ENCODE measurements around the gene APOC3. TPM values are rescaled to one million over a fixed set of nuclear protein-coding genes. Genes with fewer than 3 reads are reported as not detected.

The APOC3 gene
- total RNA-seq = not detected

DNA sequence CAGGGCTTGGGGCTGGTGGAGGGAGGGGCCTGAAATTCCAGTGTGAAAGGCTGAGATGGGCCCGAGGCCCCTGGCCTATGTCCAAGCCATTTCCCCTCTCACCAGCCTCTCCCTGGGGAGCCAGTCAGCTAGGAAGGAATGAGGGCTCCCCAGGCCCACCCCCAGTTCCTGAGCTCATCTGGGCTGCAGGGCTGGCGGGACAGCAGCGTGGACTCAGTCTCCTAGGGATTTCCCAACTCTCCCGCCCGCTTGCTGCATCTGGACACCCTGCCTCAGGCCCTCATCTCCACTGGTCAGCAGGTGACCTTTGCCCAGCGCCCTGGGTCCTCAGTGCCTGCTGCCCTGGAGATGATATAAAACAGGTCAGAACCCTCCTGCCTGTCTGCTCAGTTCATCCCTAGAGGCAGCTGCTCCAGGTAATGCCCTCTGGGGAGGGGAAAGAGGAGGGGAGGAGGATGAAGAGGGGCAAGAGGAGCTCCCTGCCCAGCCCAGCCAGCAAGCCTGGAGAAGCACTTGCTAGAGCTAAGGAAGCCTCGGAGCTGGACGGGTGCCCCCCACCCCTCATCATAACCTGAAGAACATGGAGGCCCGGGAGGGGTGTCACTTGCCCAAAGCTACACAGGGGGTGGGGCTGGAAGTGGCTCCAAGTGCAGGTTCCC is at the start of gene APOC3:
Gene APOC3, plus strand, starts transcription at position 383 of the 659 bp plus-strand sequence. CDS start 676 bp downstream, outside the sequence.
- H3K9ac ChIP-seq (ENCODE audit: low read depth in 1 of 3, low read length in 3 of 3) = no peak within 1 kb of the TSS
- H3K27me3 ChIP-seq (ENCODE audit: control insufficient read depth in 3 of 3, insufficient read depth in 3 of 3, low read length in 3 of 3) = peaks cover 0 to 2% (median 0%) of the 10 kb centered on the region in 3 donors
- H3K4me3 ChIP-seq (ENCODE audit: low read length in 3 of 3) = no peak within 1 kb of the TSS
- H3K9me3 ChIP-seq (ENCODE audit: control insufficient read depth in 3 of 3, low read length in 3 of 3) = no peaks in the 10 kb centered on the region
- H3K4me1 ChIP-seq (ENCODE audit: control insufficient read depth in 3 of 3, insufficient read depth in 3 of 3, low read length in 3 of 3) = peaks cover 0 to 1% (median under 1%) of the 10 kb centered on the region in 3 donors
- no peak within 1 kb of the TSS for H3K27ac ChIP-seq (ENCODE audit: low read depth, low read length)
- H3K36me3 ChIP-seq (ENCODE audit: control insufficient read depth in 3 of 3, insufficient read depth in 3 of 3, low read length in 3 of 3) = no peaks in the 10 kb centered on the region

DNA sequence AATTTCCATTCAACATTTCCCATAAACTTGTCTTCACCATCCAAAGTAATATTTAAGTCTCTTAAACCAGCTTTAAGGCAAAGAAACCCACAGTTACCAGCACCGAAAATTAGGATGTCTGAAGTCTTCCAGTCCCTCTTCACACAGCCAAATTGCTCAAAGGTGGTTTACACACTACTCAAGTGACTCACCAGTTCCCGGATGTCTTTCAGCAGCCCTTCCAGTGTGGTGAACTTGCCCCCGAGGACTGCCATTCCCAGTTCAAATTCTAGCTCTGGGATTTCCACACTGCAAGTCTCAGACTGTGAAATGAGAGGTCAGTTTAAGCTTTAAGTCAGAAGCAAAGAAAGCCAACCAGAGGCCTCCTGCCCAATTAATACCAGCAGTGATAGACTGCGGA is 47.0 kb upstream of the APOC3 start:
- Histone ChIP-seq H3K27ac (ENCODE audit: low read depth, low read length) (no peak overlapping the region), H3K4me3 (ENCODE audit: low read length in 3 of 3) (no peak overlapping the region), H3K4me1 (ENCODE audit: control insufficient read depth in 3 of 3, insufficient read depth in 3 of 3, low read length in 3 of 3) (peaks cover 8 to 12% (median 8%) of the 10 kb centered on the region in 3 donors), H3K9ac (ENCODE audit: low read depth in 1 of 3, low read length in 3 of 3) (no peak overlapping the region), H3K36me3 (ENCODE audit: control insufficient read depth in 3 of 3, insufficient read depth in 3 of 3, low read length in 3 of 3) (peaks cover 55 to 72% (median 72%) of the 10 kb centered on the region in 3 donors), H3K27me3 (ENCODE audit: control insufficient read depth in 3 of 3, insufficient read depth in 3 of 3, low read length in 3 of 3) (no peaks in the 10 kb centered on the region), H3K9me3 (ENCODE audit: control insufficient read depth in 3 of 3, low read length in 3 of 3) (no peaks in the 10 kb centered on the region)

DNA sequence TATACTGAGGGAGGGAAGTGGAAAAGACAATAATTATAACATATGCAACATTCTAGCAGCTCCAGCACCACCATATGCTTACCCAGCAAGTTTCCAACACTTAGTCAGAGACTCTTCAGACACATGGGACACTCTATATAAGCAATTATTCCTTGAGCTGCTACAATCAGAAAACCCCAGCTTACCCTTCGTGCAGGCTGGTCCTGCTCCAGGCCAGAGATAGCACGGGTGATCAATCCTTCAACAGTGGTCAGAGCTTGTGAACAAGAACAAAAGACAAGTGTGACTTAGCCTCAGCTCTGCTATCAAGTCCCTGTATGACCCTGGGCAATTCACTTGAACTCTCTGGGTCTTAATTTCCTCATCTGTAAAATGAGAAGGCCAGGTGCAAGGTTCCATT is 43.4 kb upstream of the APOC3 start:
- H3K4me3 ChIP-seq (ENCODE audit: low read length in 3 of 3) = no peak overlapping the region
- H3K36me3 ChIP-seq (ENCODE audit: control insufficient read depth in 3 of 3, insufficient read depth in 3 of 3, low read length in 3 of 3) = peaks cover 33 to 44% (median 41%) of the 10 kb centered on the region in 3 donors
- H3K9ac ChIP-seq (ENCODE audit: low read depth in 1 of 3, low read length in 3 of 3) = no peak overlapping the region

DNA sequence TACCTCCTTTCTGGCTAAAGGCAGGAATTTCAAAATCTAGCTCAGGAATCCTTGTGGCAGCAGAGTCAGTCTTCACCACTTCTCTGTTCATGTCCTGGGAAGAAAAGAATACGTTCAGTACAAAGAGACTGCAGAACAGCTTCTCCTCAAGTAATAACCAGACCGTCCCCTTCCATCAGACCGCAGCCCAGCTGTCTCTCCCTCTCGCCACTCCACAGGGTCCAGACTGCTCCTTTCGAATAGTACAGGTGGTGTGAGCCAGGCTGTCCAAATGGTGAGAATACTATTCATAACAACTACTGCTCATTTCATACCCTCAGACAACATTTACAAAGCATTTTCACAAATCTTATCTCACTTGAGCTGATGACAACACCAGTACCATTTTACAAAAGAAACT is 42.7 kb upstream of the APOC3 start:
- Histone ChIP-seq H3K9me3 (ENCODE audit: control insufficient read depth in 3 of 3, low read length in 3 of 3) (no peaks in the 10 kb centered on the region), H3K4me1 (ENCODE audit: control insufficient read depth in 3 of 3, insufficient read depth in 3 of 3, low read length in 3 of 3) (peaks cover 20 to 29% (median 21%) of the 10 kb centered on the region in 3 donors), H3K27ac (ENCODE audit: low read depth, low read length) (no peak overlapping the region), H3K4me3 (ENCODE audit: low read length in 3 of 3) (peak overlapping the region; percentile 82 to 87 (median 87)), H3K9ac (ENCODE audit: low read depth in 1 of 3, low read length in 3 of 3) (peak overlapping the region; percentile 80 to 90 (median 85)), H3K36me3 (ENCODE audit: control insufficient read depth in 3 of 3, insufficient read depth in 3 of 3, low read length in 3 of 3) (peaks cover 32 to 40% (median 39%) of the 10 kb centered on the region in 3 donors), H3K27me3 (ENCODE audit: control insufficient read depth in 3 of 3, insufficient read depth in 3 of 3, low read length in 3 of 3) (peaks cover 0 to 3% (median 0%) of the 10 kb centered on the region in 3 donors)

More for the DNA sequence above, 43.4 kb upstream of the APOC3 start:
- Histone ChIP-seq H3K4me1 (ENCODE audit: control insufficient read depth in 3 of 3, insufficient read depth in 3 of 3, low read length in 3 of 3) (peaks cover 16 to 24% (median 18%) of the 10 kb centered on the region in 3 donors), H3K27ac (ENCODE audit: low read depth, low read length) (no peak overlapping the region), H3K27me3 (ENCODE audit: control insufficient read depth in 3 of 3, insufficient read depth in 3 of 3, low read length in 3 of 3) (peaks cover 0 to 3% (median 0%) of the 10 kb centered on the region in 3 donors), H3K9me3 (ENCODE audit: control insufficient read depth in 3 of 3, low read length in 3 of 3) (no peaks in the 10 kb centered on the region)

DNA sequence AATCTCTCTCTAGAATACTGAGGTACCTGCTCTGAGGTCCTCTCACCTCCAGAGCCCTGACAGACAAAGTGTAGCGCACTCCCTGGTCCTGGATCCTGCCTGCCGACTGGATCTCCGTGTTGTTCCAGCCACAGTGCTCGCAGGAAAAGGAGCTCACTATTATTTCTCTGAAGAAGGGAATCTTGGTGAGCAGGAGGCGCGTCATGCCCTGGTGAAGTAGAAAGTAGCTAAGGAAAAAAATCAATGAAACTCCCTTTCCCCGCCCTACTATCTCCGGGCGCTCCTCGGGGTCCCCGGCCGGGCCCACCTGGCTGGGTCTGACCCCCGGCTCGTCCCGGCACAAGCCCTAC is 42.3 kb upstream of the APOC3 start:
- H3K4me3 ChIP-seq (ENCODE audit: low read length in 3 of 3) = peak overlapping the region; percentile 82 to 87 (median 87)
- peaks cover 20 to 29% (median 21%) of the 10 kb centered on the region in 3 donors for H3K4me1 ChIP-seq (ENCODE audit: control insufficient read depth in 3 of 3, insufficient read depth in 3 of 3, low read length in 3 of 3)
- peaks cover 0 to 3% (median 0%) of the 10 kb centered on the region in 3 donors for H3K27me3 ChIP-seq (ENCODE audit: control insufficient read depth in 3 of 3, insufficient read depth in 3 of 3, low read length in 3 of 3)
- H3K27ac ChIP-seq (ENCODE audit: low read depth, low read length) = peak overlapping the region; percentile 89
- no peaks in the 10 kb centered on the region for H3K9me3 ChIP-seq (ENCODE audit: control insufficient read depth in 3 of 3, low read length in 3 of 3)
- H3K9ac ChIP-seq (ENCODE audit: low read depth in 1 of 3, low read length in 3 of 3) = peak overlapping the region; percentile 80 to 90 (median 85)
- H3K36me3 ChIP-seq (ENCODE audit: control insufficient read depth in 3 of 3, insufficient read depth in 3 of 3, low read length in 3 of 3) = peaks cover 28 to 35% (median 35%) of the 10 kb centered on the region in 3 donors

DNA sequence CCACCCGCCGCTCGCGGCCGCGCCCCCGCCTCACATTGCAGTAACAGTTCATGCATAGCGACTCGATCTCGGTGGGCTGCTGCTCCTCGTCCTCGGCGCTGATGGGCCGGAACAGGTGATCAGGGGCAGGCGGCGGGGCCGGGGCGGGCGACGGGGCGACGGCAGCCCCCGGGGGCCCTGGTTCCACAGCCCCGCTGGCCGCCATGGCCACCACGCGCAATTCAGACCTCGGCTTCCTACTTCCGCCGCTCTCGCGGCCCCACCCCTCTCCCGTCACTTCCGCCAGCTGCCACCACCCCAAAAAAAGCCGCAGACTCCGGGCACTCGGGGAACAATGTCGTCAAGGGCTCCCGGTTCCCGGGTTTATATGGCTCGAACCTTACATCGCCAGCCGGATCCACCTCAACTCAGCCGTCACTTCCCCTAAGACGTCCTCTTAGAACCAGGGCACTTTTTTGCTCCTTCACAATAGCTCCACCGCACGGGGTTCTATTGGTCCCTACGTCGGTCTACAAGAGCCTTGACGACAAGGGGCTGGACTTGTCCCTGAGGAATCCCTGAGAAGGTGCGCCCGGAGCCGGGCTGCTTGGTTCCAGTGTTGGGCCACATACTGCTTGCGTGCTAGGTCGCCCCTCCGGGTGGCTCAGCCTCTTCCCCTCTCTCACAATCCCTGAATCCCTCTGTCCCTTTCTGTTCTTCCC is 41.8 kb upstream of the APOC3 start, which contains the start of gene ZPR1:
Gene ZPR1, minus strand, starts transcription at position 238 of the 701 bp plus-strand sequence. Its CDS starts 33 bp downstream, at position 205.
- peak within 1 kb of the TSS; percentile 85 to 90 (median 87) for H3K9ac ChIP-seq (ENCODE audit: low read depth in 1 of 3, low read length in 3 of 3)
- H3K36me3 ChIP-seq (ENCODE audit: control insufficient read depth in 3 of 3, insufficient read depth in 3 of 3, low read length in 3 of 3) = peaks cover 26 to 30% (median 30%) of the 10 kb centered on the region in 3 donors
- H3K9me3 ChIP-seq (ENCODE audit: control insufficient read depth in 3 of 3, low read length in 3 of 3) = no peaks in the 10 kb centered on the region
- H3K27ac ChIP-seq (ENCODE audit: low read depth, low read length) = peak within 1 kb of the TSS; percentile 89
- peak within 1 kb of the TSS; percentile 82 to 87 (median 87) for H3K4me3 ChIP-seq (ENCODE audit: low read length in 3 of 3)
- peaks cover 0 to 3% (median 0%) of the 10 kb centered on the region in 3 donors for H3K27me3 ChIP-seq (ENCODE audit: control insufficient read depth in 3 of 3, insufficient read depth in 3 of 3, low read length in 3 of 3)
- H3K4me1 ChIP-seq (ENCODE audit: control insufficient read depth in 3 of 3, insufficient read depth in 3 of 3, low read length in 3 of 3) = peaks cover 20 to 29% (median 21%) of the 10 kb centered on the region in 3 donors

DNA sequence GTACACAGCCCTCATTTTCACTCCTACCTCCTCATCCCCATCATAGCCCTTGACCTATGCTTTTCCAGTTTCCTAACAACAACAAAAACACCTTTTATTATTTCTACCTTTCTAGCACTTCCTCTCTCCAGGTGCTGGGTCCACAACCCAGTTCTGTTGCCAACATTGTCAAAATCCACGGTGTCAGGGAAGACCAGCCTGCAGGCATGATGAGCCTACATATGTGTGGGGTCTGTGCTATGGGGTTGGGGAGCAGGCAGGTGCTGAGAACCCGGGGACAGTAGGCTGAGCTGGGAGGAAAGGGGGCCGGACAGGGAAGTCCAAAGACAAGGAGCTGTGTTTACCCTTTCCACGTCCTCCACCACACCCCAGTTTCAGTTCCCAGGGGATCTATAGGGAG is 41.2 kb upstream of the APOC3 start:
- Histone ChIP-seq H3K36me3 (ENCODE audit: control insufficient read depth in 3 of 3, insufficient read depth in 3 of 3, low read length in 3 of 3) (peaks cover 21 to 24% (median 24%) of the 10 kb centered on the region in 3 donors), H3K9me3 (ENCODE audit: control insufficient read depth in 3 of 3, low read length in 3 of 3) (no peaks in the 10 kb centered on the region), H3K27ac (ENCODE audit: low read depth, low read length) (peak overlapping the region; percentile 89), H3K4me1 (ENCODE audit: control insufficient read depth in 3 of 3, insufficient read depth in 3 of 3, low read length in 3 of 3) (peaks cover 20 to 29% (median 21%) of the 10 kb centered on the region in 3 donors), H3K9ac (ENCODE audit: low read depth in 1 of 3, low read length in 3 of 3) (peak overlapping the region; percentile 85 to 90 (median 87)), H3K4me3 (ENCODE audit: low read length in 3 of 3) (peak overlapping the region; percentile 82 to 87 (median 87)), H3K27me3 (ENCODE audit: control insufficient read depth in 3 of 3, insufficient read depth in 3 of 3, low read length in 3 of 3) (peaks cover 0 to 3% (median 0%) of the 10 kb centered on the region in 3 donors)

DNA sequence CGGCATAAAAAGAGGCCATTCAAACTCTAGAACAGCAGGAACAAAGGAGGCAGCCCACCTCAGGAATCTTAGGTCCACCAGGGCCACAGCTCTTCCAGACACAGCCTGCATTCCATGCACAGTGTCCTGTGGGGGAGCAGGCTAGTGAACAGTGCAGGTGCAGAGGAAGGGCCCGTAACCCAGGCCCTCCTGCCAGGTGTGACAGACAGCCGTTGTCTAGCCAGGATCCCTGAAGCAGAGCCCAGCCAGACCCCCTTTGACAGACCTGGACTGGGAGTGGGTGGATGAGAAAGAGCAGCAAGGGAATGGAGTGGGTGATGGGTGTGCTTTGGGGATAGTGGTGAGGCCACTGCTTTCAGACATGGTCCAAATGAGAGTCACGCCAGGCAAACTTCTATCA is 40.7 kb upstream of the APOC3 start:
- Histone ChIP-seq H3K9ac (ENCODE audit: low read depth in 1 of 3, low read length in 3 of 3) (no peak overlapping the region), H3K4me1 (ENCODE audit: control insufficient read depth in 3 of 3, insufficient read depth in 3 of 3, low read length in 3 of 3) (peaks cover 20 to 29% (median 21%) of the 10 kb centered on the region in 3 donors), H3K27ac (ENCODE audit: low read depth, low read length) (no peak overlapping the region), H3K27me3 (ENCODE audit: control insufficient read depth in 3 of 3, insufficient read depth in 3 of 3, low read length in 3 of 3) (peaks cover 0 to 3% (median 0%) of the 10 kb centered on the region in 3 donors), H3K9me3 (ENCODE audit: control insufficient read depth in 3 of 3, low read length in 3 of 3) (no peaks in the 10 kb centered on the region), H3K36me3 (ENCODE audit: control insufficient read depth in 3 of 3, insufficient read depth in 3 of 3, low read length in 3 of 3) (peaks cover 19 to 23% (median 22%) of the 10 kb centered on the region in 3 donors), H3K4me3 (ENCODE audit: low read length in 3 of 3) (no peak overlapping the region)

DNA sequence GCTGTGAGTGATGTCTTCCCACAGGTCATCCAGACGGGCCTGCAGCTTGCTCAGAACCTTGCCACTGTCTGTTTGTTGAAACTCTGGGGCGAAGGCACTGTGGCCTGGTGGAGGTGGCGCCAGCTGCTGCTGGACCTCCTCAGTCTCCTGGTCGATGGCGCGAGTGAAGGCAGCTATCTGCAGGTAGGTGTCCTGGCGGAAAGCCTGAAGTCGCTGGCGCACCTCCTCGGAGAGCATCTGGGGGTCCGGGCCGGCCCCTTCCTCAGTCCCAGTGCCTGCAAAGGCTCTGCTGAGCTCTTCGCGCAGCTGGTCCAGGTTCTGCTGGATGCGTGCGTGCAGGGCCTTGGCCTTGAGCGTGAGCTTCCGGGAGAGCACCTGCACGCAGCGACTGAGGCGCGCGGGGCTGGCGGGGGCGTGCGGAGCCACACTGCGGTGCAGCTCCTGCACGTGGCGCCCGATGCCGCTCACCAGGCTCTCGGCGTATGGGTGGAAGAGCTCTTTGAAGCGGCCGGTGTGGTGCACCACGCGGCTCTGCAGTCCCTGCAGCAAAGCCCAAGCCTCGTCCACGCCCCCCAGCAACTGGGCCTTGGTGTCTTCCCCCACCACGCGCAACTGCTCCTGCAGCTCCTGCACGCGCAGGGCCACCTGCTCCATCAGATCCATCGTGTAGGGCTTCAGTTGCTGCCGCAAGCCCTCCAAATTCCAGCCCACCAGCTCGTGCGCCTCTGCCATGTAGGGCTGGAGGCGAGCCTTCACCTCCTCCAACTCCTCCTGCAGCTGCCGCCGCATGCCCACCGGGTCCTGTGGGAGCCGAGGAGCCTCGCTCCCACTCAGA is 39.3 kb upstream of the APOC3 start:
- Histone ChIP-seq H3K27me3 (ENCODE audit: control insufficient read depth in 3 of 3, insufficient read depth in 3 of 3, low read length in 3 of 3) (peaks cover 0 to 3% (median 0%) of the 10 kb centered on the region in 3 donors), H3K9me3 (ENCODE audit: control insufficient read depth in 3 of 3, low read length in 3 of 3) (no peaks in the 10 kb centered on the region), H3K4me3 (ENCODE audit: low read length in 3 of 3) (no peak overlapping the region), H3K36me3 (ENCODE audit: control insufficient read depth in 3 of 3, insufficient read depth in 3 of 3, low read length in 3 of 3) (peaks cover 5 to 10% (median 9%) of the 10 kb centered on the region in 3 donors), H3K27ac (ENCODE audit: low read depth, low read length) (no peak overlapping the region), H3K4me1 (ENCODE audit: control insufficient read depth in 3 of 3, insufficient read depth in 3 of 3, low read length in 3 of 3) (peaks cover 20 to 29% (median 21%) of the 10 kb centered on the region in 3 donors), H3K9ac (ENCODE audit: low read depth in 1 of 3, low read length in 3 of 3) (peak overlapping the region in 1 of 3 donors; percentile 33)
